Measurements from ENCODE around the gene YTHDC2.
"Not testable (repeated sequence)": the region's sequence is repeated elsewhere in the genome, so short reads cannot be mapped to it uniquely, and the experiment has no call there.

YTHDC2 gene

DNA sequence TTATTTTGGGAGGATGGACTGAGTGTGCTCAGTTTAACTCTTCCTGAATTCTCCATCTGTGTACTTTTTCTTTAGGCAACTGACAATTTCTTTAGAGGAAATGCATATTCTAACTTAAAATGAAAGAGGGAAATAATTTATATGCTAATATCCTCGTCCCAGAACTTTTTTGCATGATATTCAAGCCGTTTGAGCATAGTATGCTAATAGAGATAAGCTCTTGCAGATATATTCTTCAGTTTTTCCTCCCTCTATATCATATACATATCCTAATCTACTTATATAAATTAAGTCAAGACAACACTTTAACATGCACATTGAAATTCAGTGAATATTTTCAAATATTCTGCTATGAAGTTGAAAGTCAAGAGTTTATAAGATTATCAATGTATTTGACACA, 84.7 kb downstream of the YTHDC2 start:
- Histone ChIP-seq H3K9ac (ENCODE audit: insufficient read length, low read depth) (no peak overlapping the region), H3K27me3 (ENCODE audit: insufficient read depth, insufficient read length) (no peaks in the 10 kb centered on the region), H3K9me3 (ENCODE audit: insufficient read depth, low read length) (no peaks in the 10 kb centered on the region), H3K4me1 (ENCODE audit: insufficient read depth, insufficient read length) (no peaks in the 10 kb centered on the region), H3K4me3 (ENCODE audit: insufficient read length, low read depth) (no peak overlapping the region), H3K36me3 (ENCODE audit: insufficient read depth, insufficient read length, low read length) (no peaks in the 10 kb centered on the region)
- no peak for DNase-seq (ENCODE audit: low read depth, low spot score)
- TF ChIP-seq YY1 (IDR thresholded peaks at IDR 0.05; ENCODE audit: insufficient read depth, insufficient read length), result no peak
- no peak for TF ChIP-seq ZNF274 (IDR thresholded peaks at IDR 0.05; ENCODE audit: low read depth, low read length)
- no peak for TF ChIP-seq SUZ12 (IDR thresholded peaks at IDR 0.05; ENCODE audit: extremely low read depth, insufficient read depth, insufficient read length)

- Histone ChIP-seq H3K9ac (ENCODE audit: insufficient read length, low read depth) (no peak overlapping the region), H3K36me3 (ENCODE audit: insufficient read depth, insufficient read length, low read length) (no peaks in the 10 kb centered on the region), H3K4me3 (ENCODE audit: insufficient read length, low read depth) (no peak overlapping the region), H3K4me1 (ENCODE audit: insufficient read depth, insufficient read length) (no peaks in the 10 kb centered on the region), H3K9me3 (ENCODE audit: insufficient read depth, low read length) (no peaks in the 10 kb centered on the region), H3K27me3 (ENCODE audit: insufficient read depth, insufficient read length) (no peaks in the 10 kb centered on the region)
- no peak for TF ChIP-seq YY1 (IDR thresholded peaks at IDR 0.05; ENCODE audit: insufficient read depth, insufficient read length)
- no peak for TF ChIP-seq ZNF274 (IDR thresholded peaks at IDR 0.05; ENCODE audit: low read depth, low read length)
- TF ChIP-seq SUZ12 (IDR thresholded peaks at IDR 0.05; ENCODE audit: extremely low read depth, insufficient read depth, insufficient read length), result no peak
- DNase-seq (ENCODE audit: low read depth, low spot score), result no peak
Measured at GRCh38 chr5:113598926-113599325, 85.4 kb downstream of the YTHDC2 start.

- H3K9me3 ChIP-seq (ENCODE audit: insufficient read depth, low read length), result no peaks in the 10 kb centered on the region
- H3K9ac ChIP-seq (ENCODE audit: insufficient read length, low read depth), result no peak overlapping the region
- TF ChIP-seq ZNF274 (IDR thresholded peaks at IDR 0.05; ENCODE audit: low read depth, low read length), result no peak
- no peaks in the 10 kb centered on the region for H3K36me3 ChIP-seq (ENCODE audit: insufficient read depth, insufficient read length, low read length)
- H3K27me3 ChIP-seq (ENCODE audit: insufficient read depth, insufficient read length), result no peaks in the 10 kb centered on the region
- no peaks in the 10 kb centered on the region for H3K4me1 ChIP-seq (ENCODE audit: insufficient read depth, insufficient read length)
- no peak overlapping the region for H3K4me3 ChIP-seq (ENCODE audit: insufficient read length, low read depth)
- DNase-seq (ENCODE audit: low read depth, low spot score), result no peak
Measured at GRCh38 chr5:113600255-113600905, 86.9 kb downstream of the YTHDC2 start.

DNA sequence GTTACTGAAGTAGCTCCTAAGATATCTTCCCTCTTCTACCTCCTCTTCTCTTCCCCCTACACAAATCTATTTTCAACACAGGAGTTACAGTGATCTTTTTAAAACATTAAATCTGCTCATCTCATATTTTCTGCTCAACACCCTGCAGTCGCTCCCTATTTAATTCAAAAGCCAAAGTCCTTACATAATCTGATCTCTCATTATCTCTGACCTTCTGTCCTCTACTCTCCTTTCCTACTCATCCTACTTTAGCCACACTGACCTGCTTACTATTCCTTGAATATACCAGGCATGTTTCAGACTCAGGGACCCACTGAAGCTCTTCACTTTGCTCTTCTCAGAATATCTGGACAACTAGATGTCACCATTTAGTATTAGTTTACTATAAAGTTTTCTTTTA, 87.9 kb downstream of the YTHDC2 start:
- Histone ChIP-seq H3K36me3 (ENCODE audit: insufficient read depth, insufficient read length, low read length) (no peaks in the 10 kb centered on the region), H3K9me3 (ENCODE audit: insufficient read depth, low read length) (no peaks in the 10 kb centered on the region), H3K4me1 (ENCODE audit: insufficient read depth, insufficient read length) (no peaks in the 10 kb centered on the region), H3K9ac (ENCODE audit: insufficient read length, low read depth) (no peak overlapping the region), H3K4me3 (ENCODE audit: insufficient read length, low read depth) (no peak overlapping the region), H3K27me3 (ENCODE audit: insufficient read depth, insufficient read length) (no peaks in the 10 kb centered on the region)
- no peak for TF ChIP-seq YY1 (IDR thresholded peaks at IDR 0.05; ENCODE audit: insufficient read depth, insufficient read length)
- no peak for TF ChIP-seq ZNF274 (IDR thresholded peaks at IDR 0.05; ENCODE audit: low read depth, low read length)
- TF ChIP-seq SUZ12 (IDR thresholded peaks at IDR 0.05; ENCODE audit: extremely low read depth, insufficient read depth, insufficient read length), result no peak
- DNase-seq (ENCODE audit: low read depth, low spot score), result no peak

DNA sequence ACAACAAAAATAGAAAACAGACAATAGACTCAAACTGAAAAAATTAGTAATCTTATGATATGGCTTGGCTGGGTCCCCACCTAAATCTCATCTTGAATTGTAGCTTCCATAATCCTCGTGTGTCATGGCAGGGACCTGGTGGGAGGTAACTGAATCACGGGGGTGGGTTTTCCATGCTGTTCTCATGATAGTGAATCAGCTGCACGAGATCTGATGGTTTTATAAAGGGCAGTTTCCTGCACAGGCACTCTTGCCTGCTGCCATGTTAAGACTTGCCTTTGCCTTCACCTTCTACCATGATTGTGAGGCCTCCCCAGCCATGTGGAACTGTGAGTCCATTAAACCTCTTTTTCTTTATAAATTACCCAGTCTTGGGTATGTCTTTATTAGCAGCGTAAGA, 89.8 kb downstream of the YTHDC2 start:
- not testable (repeated sequence) for H3K36me3 ChIP-seq (ENCODE audit: insufficient read depth, insufficient read length, low read length); H3K4me1 ChIP-seq (ENCODE audit: insufficient read depth, insufficient read length); H3K9ac ChIP-seq (ENCODE audit: insufficient read length, low read depth); H3K27me3 ChIP-seq (ENCODE audit: insufficient read depth, insufficient read length); H3K4me3 ChIP-seq (ENCODE audit: insufficient read length, low read depth); H3K9me3 ChIP-seq (ENCODE audit: insufficient read depth, low read length); DNase-seq (ENCODE audit: low read depth, low spot score)

DNA sequence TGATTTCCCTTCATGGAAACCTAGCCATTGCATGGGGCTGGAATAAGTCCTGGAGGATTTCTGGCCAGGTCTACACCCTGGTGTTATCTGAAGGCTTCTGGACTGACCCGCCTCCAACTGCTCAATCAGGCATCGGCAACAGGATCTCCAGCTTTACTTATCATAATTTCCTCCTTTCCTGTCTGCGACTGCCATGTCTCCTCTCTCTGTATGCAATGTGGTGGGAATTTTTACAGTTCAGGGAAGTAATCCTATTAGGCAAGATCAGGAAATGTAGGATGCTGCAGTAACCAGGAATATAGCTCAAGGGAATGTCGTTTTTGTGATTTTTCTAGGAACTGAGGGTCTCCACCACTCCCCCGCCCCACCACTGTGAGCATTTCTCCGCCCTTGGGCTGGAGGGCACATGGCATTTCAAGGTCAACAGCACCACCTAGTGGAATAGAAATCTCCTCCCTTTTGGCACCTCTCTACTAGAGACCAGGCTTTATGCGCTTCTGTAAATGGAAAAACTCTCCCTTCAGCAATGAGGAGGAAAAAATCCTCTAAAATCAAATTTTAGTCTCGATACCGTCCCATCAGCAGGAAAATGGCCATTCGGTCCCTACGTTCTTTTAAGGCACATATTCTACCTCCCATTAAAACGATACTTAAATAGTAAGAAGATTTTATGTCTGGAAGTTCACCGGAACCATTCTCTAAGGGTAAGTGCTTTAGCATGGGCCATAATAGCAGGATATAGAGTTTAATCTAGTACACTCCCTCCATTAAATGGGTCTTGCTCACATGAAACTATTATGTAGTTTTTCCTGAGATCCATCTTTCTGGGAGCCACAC, 93.0 kb downstream of the YTHDC2 start:
- Histone ChIP-seq H3K9me3 (ENCODE audit: insufficient read depth, low read length) (peaks cover 10% of the 10 kb centered on the region), H3K4me3 (ENCODE audit: insufficient read length, low read depth) (no peak overlapping the region), H3K27me3 (ENCODE audit: insufficient read depth, insufficient read length) (no peaks in the 10 kb centered on the region), H3K4me1 (ENCODE audit: insufficient read depth, insufficient read length) (no peaks in the 10 kb centered on the region), H3K36me3 (ENCODE audit: insufficient read depth, insufficient read length, low read length) (no peaks in the 10 kb centered on the region), H3K9ac (ENCODE audit: insufficient read length, low read depth) (no peak overlapping the region)
- DNase-seq (ENCODE audit: low read depth, low spot score), result peak; percentile 46
- TF ChIP-seq YY1 (IDR thresholded peaks at IDR 0.05; ENCODE audit: insufficient read depth, insufficient read length) (no peak), ZNF274 (IDR thresholded peaks at IDR 0.05; ENCODE audit: low read depth, low read length) (no peak), SUZ12 (IDR thresholded peaks at IDR 0.05; ENCODE audit: extremely low read depth, insufficient read depth, insufficient read length) (no peak)

GRCh38 chr5:113607361-113607760, 93.9 kb downstream of the YTHDC2 start:
- Histone ChIP-seq H3K4me3 (ENCODE audit: insufficient read length, low read depth) (no peak overlapping the region), H3K27me3 (ENCODE audit: insufficient read depth, insufficient read length) (no peaks in the 10 kb centered on the region), H3K36me3 (ENCODE audit: insufficient read depth, insufficient read length, low read length) (no peaks in the 10 kb centered on the region), H3K9ac (ENCODE audit: insufficient read length, low read depth) (no peak overlapping the region), H3K4me1 (ENCODE audit: insufficient read depth, insufficient read length) (no peaks in the 10 kb centered on the region), H3K9me3 (ENCODE audit: insufficient read depth, low read length) (peaks cover 10% of the 10 kb centered on the region)
- no peak for DNase-seq (ENCODE audit: low read depth, low spot score)
- TF ChIP-seq ZNF274 (IDR thresholded peaks at IDR 0.05; ENCODE audit: low read depth, low read length) (no peak), SUZ12 (IDR thresholded peaks at IDR 0.05; ENCODE audit: extremely low read depth, insufficient read depth, insufficient read length) (no peak), YY1 (IDR thresholded peaks at IDR 0.05; ENCODE audit: insufficient read depth, insufficient read length) (no peak)
